Thymus (tissue), 11 donors: Measurements from ENCODE around the gene ARID3B. TPM values are rescaled to one million over a fixed set of nuclear protein-coding genes. Genes with fewer than 3 reads are reported as not detected.
"Not testable (repeated sequence)": the region's sequence is repeated elsewhere in the genome, so short reads cannot be mapped to it uniquely, and the experiment has no call there.

Experiments used
- DNase-seq, 9 donors: peaks; one replicate each; pipeline ENCODE4 v3.0.0-alpha.2; 2013; ENCODE audit warnings: low spot score in 9 of 9, low read depth in 6 of 9, missing footprints in 1 of 9
- H3K27ac ChIP-seq, 2 donors: one replicate each; pipeline ENCODE4 v1.5.1; 2013; ENCODE audit warnings: control low read depth in 1 of 2, low read depth in 1 of 2, low read length in 1 of 2, mild to moderate bottlenecking in 1 of 2, moderate library complexity in 1 of 2
- H3K27me3 ChIP-seq, 2 donors: one replicate each; pipeline ENCODE4 v1.5.1; 2013; ENCODE audit warnings: low read length in 1 of 2; ENCODE audit not compliant: control insufficient read depth in 2 of 2, insufficient read depth in 1 of 2
- H3K36me3 ChIP-seq, 2 donors: one replicate each; pipeline ENCODE4 v1.5.1; 2013; ENCODE audit warnings: low read length in 1 of 2, mild to moderate bottlenecking in 1 of 2, moderate library complexity in 1 of 2; ENCODE audit not compliant: control insufficient read depth in 2 of 2, insufficient read depth in 2 of 2
- H3K4me1 ChIP-seq, 2 donors: one replicate each; pipeline ENCODE4 v1.5.1; 2013; ENCODE audit warnings: low read length in 2 of 2; ENCODE audit not compliant: control insufficient read depth in 2 of 2, insufficient read depth in 2 of 2
- H3K4me3 ChIP-seq, 2 donors: one replicate each; pipeline ENCODE4 v1.5.1; 2013; ENCODE audit warnings: low read length in 2 of 2, control low read depth in 1 of 2, mild to moderate bottlenecking in 1 of 2
- H3K9me3 ChIP-seq, 2 donors: one replicate each; pipeline ENCODE4 v1.5.1; 2013; ENCODE audit warnings: low read length in 1 of 2, mild to moderate bottlenecking in 1 of 2; ENCODE audit not compliant: control insufficient read depth in 2 of 2, insufficient read depth in 1 of 2
- WGBS: extraction: QIAGEN DNeasy Blood & Tissue Kit; methylation state at CpG from one replicate; pipeline ENCODE4 v1.1.7; 2013; 5-methylcytosine and 5-hydroxymethylcytosine counted together
- polyA plus RNA-seq: library from polyadenylated mRNA; stranded (reverse); fragments of 200-250 nt; gene quantifications from one replicate; pipeline ENCODE4 v1.2.3, GENCODE V29; 2013
- total RNA-seq: library from RNA; stranded (reverse); fragments of 120-200 nt; gene quantifications from one replicate; pipeline ENCODE4 v1.2.4, GENCODE V29; 2013
- donor health status: healthy.

Gene ARID3B
- total and polyA plus RNA-seq, 2 donors: 5.6 to 5.8 TPM

DNA sequence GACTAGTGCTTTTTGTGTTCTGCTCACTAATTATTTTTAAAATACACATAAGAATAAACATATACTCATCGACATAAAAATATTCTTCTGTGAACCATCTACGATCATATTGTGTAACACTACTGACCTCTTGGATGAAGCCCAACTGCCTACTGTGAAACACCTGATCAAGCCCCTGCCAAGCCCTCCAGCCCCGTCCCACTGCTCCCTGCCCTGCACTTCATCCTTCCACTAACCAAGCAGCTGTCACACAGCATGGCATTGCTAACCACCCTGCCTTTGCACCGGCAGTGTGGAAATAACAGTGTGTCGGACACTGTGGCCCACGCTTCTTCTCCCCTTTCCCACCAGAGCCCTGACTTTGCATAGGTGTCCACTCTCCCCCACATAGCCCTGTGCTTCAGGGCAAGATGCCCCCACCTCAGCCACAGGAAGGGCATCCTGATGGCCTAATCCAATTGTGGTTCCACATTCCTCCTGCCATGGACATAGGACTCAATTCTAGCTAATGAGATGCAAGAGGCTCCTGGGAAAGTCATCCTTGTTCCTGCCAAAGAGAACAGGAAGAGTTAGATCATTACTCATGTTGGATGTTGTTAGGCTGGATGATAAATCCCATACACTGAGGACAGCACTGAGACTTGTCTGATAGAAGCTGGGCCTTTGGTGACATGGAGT is 35.0 kb upstream of the ARID3B start:
- no peaks in the 10 kb centered on the region for H3K4me1 ChIP-seq
- no peak overlapping the region for H3K27ac ChIP-seq
- H3K27me3 ChIP-seq: no peaks in the 10 kb centered on the region
- H3K36me3 ChIP-seq: peaks cover 0 to 3% of the 10 kb centered on the region in 2 donors
- H3K9me3 ChIP-seq: no peaks in the 10 kb centered on the region
- H3K4me3 ChIP-seq: no peak overlapping the region
- WGBS: over 99% methylated on average over 6 of the region's 6 CpGs
- DNase-seq: no peak

DNA sequence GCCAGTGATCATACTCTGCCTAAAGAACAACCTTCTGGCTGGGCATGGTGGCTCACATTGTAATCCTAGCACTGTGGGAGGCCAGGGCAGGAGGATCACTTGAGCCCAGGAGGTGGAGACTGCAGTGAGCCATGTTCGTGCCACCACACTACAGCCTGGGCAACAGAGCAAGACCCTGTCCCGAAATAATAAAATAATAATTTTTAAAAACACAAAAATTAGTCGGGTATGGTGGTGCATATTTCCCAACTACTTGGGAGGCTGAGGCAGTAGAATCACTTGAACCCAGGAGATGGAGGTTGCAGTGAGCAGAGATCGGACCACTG is 34.5 kb upstream of the ARID3B start:
- Histone ChIP-seq H3K27me3 (no peaks in the 10 kb centered on the region), H3K4me3 (no peak overlapping the region), H3K9me3 (no peaks in the 10 kb centered on the region), H3K27ac (no peak overlapping the region), H3K4me1 (no peaks in the 10 kb centered on the region), H3K36me3 (peaks cover 0 to 3% of the 10 kb centered on the region in 2 donors)
- no peak for DNase-seq
- WGBS: 97% methylated on average over 4 of the region's 4 CpGs

DNA sequence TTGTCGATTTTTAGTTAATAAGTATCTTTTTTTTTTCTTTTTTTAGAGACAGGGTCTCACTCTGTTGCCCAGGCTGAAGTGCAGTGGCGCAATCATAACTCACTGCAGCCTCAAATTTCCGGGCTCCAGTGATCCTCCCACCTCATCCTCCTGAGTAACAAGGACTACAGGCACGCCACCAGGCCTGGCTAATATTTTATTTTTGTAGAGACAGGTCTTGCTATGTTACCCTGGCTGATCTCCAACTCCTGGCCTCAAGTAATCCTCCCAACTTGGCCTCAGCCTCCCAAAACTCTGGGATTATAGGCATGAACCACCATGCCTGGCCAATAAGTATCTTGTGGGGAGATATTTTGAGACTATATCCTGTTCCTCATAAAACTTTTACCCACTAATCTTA is 29.4 kb upstream of the ARID3B start:
- no peaks in the 10 kb centered on the region for H3K27me3 ChIP-seq
- no peak overlapping the region for H3K4me3 ChIP-seq
- no peak for DNase-seq
- H3K9me3 ChIP-seq: no peaks in the 10 kb centered on the region
- H3K4me1 ChIP-seq: no peaks in the 10 kb centered on the region
- 95% methylated on average over 4 of the region's 4 CpGs for WGBS
- no peak overlapping the region for H3K27ac ChIP-seq
- no peaks in the 10 kb centered on the region for H3K36me3 ChIP-seq

DNA sequence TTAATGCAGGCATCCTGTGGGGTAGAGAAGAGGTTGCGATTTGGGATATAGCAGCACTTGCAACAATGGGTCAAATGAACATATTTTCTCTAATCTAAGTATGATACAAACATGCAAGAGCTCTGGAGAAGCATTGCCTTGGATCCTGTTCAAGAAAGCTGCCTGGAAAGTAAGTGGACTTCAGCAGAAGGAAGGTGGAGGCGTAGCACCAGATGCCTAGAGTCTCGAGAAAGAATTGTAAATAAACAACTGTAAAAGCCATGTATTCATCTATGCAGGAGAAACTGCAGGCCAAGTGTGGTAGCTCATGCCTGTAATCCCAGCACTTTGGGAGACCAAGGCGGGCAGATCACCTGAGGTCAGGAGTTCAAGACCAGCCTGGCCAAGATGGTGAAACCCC is 27.0 kb upstream of the ARID3B start:
- H3K9me3 ChIP-seq, H3K4me3 ChIP-seq, H3K27me3 ChIP-seq, DNase-seq, H3K36me3 ChIP-seq, H3K27ac ChIP-seq, H3K4me1 ChIP-seq: not testable (repeated sequence)
- WGBS: 83% methylated on average over 4 of the region's 4 CpGs

DNA sequence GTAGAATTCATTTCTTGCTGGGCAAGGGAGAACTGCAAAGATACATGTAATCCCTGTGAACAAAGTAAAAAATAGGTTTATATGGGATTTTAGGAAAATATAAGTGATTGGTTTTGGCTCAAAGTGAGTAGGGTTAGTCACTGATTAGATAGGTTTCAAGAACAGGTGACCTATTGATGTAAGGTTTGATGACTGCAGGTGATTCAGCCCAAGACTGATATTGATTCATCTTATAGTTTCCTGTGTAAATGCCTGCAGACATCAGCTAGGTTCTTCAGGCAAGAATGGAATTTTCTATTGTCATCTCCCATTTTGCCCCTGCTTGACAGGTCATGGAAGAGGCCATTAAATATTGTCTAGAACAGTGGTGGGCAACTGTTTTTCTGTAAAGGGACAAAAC is 23.9 kb upstream of the ARID3B start:
- Histone ChIP-seq H3K4me1 (no peaks in the 10 kb centered on the region), H3K27me3 (no peaks in the 10 kb centered on the region), H3K4me3 (no peak overlapping the region), H3K9me3 (no peaks in the 10 kb centered on the region), H3K36me3 (no peaks in the 10 kb centered on the region), H3K27ac (no peak overlapping the region)
- DNase-seq: no peak

DNA sequence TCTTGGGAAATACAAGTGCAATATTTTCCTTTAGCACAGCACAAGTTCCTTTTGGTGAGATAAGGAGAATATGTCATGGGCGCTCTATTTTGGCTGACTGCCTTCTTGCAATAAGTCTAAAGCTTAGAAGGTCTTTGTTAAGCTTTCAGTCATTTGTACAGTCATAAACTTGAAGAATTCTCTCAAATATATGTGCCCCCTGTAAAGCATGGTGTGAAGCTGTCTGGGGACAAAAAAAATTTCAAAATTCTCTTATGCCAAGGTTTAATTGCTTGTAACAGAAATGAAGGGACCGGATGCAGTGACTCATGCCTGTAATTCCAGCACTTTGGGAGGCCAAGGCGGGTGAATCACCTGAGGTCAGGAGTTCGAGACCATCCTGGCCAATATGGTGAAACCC is 21.7 kb upstream of the ARID3B start:
- H3K4me3 ChIP-seq: no peak overlapping the region
- DNase-seq: no peak
- no peak overlapping the region for H3K27ac ChIP-seq
- WGBS: 97% methylated on average over 4 of the region's 4 CpGs
- no peaks in the 10 kb centered on the region for H3K9me3 ChIP-seq
- no peaks in the 10 kb centered on the region for H3K4me1 ChIP-seq
- no peaks in the 10 kb centered on the region for H3K36me3 ChIP-seq
- no peaks in the 10 kb centered on the region for H3K27me3 ChIP-seq

DNA sequence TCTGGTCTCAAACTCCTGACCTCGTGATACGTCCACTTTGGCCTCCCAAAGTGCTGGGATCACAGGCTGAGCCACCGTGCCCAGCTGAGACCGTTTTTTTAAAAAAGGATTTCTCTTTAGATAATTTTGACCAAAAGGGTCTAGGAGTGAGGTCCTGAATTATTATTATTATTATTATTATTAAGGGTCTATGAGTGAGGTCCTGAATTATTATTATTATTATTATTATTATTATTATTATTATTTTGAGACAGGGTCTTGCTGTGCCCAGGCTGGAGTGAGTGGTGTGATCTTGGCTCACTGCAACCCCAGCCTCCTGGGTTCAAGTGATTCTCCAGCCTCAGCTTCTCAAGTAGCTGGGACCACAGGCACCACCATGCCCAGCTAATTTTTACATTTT is 20.6 kb upstream of the ARID3B start:
- WGBS: over 99% methylated on average over 4 of the region's 4 CpGs
- Histone ChIP-seq H3K27ac (no peak overlapping the region), H3K36me3 (no peaks in the 10 kb centered on the region), H3K9me3 (no peaks in the 10 kb centered on the region), H3K4me1 (no peaks in the 10 kb centered on the region), H3K4me3 (no peak overlapping the region), H3K27me3 (no peaks in the 10 kb centered on the region)
- no peak for DNase-seq

DNA sequence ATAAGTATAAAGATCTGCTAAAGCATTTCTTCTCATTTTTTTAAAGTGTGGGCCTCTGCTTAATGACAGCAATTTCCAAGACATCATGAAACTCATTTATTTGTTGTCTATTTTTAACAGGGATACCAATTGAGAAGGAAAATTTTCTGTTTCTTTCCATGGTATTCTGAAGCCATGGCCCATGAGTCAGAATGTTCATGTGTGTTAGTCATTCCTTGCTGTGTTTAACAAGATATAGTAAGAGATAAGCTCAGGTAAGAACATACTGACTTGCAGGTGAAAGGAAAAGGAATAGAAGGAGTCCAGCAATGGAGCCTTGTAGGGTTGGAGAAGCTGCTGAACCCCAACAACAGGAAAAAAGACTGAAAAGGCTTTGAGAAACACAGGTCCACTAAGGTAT is 17.0 kb upstream of the ARID3B start:
- no peaks in the 10 kb centered on the region for H3K4me1 ChIP-seq
- H3K27ac ChIP-seq: no peak overlapping the region
- no peaks in the 10 kb centered on the region for H3K27me3 ChIP-seq

DNA sequence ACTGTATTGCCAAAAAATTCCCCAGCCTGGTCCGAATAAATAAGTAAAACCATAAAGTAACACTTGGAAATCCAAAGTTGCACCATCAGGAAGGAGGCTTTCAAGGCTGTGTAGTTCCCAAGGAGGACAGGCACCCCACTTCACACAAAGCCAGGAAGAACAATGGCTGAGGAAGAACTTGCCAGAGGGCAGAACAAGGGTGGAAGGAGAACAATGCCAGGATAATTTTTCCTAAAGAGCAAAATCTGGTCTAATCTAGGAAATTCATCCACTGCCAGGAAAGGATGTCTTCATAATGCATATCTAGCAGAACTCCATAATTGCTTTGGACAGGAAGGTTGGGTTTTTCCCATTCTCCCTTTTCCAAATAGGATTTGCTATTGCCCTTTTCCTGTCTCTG is 15.7 kb upstream of the ARID3B start:
- H3K9me3 ChIP-seq: no peaks in the 10 kb centered on the region
- no peaks in the 10 kb centered on the region for H3K4me1 ChIP-seq
- no peak overlapping the region for H3K4me3 ChIP-seq
- WGBS: 85% methylated on average over 1 of the region's 1 CpG
- no peak overlapping the region for H3K27ac ChIP-seq
- H3K36me3 ChIP-seq: no peaks in the 10 kb centered on the region
- H3K27me3 ChIP-seq: no peaks in the 10 kb centered on the region
- no peak for DNase-seq

More for the DNA sequence above, 17.0 kb upstream of the ARID3B start:
- H3K9me3 ChIP-seq: no peaks in the 10 kb centered on the region
- DNase-seq: no peak
- H3K4me3 ChIP-seq: no peak overlapping the region
- H3K36me3 ChIP-seq: no peaks in the 10 kb centered on the region

DNA sequence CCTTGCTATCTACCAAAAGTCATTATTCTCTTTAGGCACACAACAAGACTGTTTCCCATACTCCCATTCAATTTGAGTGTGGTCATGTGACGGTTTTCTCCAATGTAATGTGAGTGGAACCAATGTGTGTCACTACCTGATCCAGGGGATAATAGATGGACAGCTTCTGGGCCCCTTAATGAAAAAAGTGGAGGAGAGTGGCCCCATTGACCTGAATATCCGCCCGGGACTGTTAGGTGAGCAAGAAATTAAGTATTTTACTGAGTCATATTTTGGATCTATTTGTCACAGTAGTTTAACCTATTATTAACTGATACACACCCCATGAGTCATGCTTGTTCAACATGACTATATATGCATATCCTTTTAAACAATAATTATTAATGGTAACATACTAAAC is 15.1 kb upstream of the ARID3B start:
- H3K27me3 ChIP-seq: no peaks in the 10 kb centered on the region
- H3K9me3 ChIP-seq: no peaks in the 10 kb centered on the region
- H3K36me3 ChIP-seq: no peaks in the 10 kb centered on the region
- WGBS: 98% methylated on average over 3 of the region's 3 CpGs
- no peaks in the 10 kb centered on the region for H3K4me1 ChIP-seq
- no peak for DNase-seq
- H3K4me3 ChIP-seq: no peak overlapping the region
- no peak overlapping the region for H3K27ac ChIP-seq
